Astrocyte of the cerebellum (primary cell): ENCODE results near the gene KRT27.

Experiments
- DNase-seq: peaks from one replicate; pipeline ENCODE4 v3.0.0-alpha.2; 2011; ENCODE audit warnings: low read depth
- H3K4me3 ChIP-seq: 2 replicates; pipeline ENCODE4 v1.5.1; 2011; ENCODE audit warnings: mild to moderate bottlenecking, low read depth, low read length, moderate library complexity
- in situ Hi-C: cut with HindIII; loops from 2 replicates; pipeline ENCODE4 v1.10.0; 2017; ENCODE audit warnings: low sequenced_read_pairs
- TF ChIP-seq, protein P1 (sequence below): IDR thresholded peaks from 2 replicates; pipeline ENCODE4 v1.5.1; 2012; ENCODE audit warnings: low read length, low read depth, moderate library complexity, mild to moderate bottlenecking; ENCODE audit errors: missing control alignments

Gene KRT27, protein sequence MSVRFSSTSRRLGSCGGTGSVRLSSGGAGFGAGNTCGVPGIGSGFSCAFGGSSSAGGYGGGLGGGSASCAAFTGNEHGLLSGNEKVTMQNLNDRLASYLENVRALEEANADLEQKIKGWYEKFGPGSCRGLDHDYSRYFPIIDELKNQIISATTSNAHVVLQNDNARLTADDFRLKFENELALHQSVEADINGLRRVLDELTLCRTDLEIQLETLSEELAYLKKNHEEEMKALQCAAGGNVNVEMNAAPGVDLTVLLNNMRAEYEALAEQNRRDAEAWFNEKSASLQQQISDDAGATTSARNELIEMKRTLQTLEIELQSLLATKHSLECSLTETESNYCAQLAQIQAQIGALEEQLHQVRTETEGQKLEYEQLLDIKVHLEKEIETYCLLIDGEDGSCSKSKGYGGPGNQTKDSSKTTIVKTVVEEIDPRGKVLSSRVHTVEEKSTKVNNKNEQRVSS

DNA sequence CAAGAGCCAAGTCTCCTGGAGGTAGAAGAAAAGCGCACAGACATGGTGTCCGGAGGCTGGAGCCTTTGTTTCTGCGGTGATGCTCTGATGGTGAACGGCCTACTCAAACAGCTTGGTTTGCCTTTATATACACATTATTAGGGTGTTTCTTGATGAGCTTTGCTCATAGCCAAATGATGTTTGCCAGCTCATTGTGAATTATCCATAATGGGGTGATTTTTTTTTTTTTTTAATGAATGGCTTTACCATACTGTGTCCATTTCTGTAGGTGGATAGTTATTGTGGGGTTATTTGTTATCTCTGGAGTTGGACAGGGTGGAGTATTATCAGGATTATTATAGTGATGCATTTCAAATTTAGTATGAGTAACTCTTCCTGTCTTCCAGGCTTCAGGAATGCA is at the start of gene KRT27:
Gene KRT27 (minus strand): TSS at position 101 of the 400 bp plus-strand sequence. CDS start 57 bp downstream, at position 44.
- H3K4me3 ChIP-seq, result no peak within 1 kb of the TSS
- in situ Hi-C loops, result no loop called here
- TF ChIP-seq, protein P1, sequence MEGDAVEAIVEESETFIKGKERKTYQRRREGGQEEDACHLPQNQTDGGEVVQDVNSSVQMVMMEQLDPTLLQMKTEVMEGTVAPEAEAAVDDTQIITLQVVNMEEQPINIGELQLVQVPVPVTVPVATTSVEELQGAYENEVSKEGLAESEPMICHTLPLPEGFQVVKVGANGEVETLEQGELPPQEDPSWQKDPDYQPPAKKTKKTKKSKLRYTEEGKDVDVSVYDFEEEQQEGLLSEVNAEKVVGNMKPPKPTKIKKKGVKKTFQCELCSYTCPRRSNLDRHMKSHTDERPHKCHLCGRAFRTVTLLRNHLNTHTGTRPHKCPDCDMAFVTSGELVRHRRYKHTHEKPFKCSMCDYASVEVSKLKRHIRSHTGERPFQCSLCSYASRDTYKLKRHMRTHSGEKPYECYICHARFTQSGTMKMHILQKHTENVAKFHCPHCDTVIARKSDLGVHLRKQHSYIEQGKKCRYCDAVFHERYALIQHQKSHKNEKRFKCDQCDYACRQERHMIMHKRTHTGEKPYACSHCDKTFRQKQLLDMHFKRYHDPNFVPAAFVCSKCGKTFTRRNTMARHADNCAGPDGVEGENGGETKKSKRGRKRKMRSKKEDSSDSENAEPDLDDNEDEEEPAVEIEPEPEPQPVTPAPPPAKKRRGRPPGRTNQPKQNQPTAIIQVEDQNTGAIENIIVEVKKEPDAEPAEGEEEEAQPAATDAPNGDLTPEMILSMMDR, result no peak
- no peak for DNase-seq

DNA sequence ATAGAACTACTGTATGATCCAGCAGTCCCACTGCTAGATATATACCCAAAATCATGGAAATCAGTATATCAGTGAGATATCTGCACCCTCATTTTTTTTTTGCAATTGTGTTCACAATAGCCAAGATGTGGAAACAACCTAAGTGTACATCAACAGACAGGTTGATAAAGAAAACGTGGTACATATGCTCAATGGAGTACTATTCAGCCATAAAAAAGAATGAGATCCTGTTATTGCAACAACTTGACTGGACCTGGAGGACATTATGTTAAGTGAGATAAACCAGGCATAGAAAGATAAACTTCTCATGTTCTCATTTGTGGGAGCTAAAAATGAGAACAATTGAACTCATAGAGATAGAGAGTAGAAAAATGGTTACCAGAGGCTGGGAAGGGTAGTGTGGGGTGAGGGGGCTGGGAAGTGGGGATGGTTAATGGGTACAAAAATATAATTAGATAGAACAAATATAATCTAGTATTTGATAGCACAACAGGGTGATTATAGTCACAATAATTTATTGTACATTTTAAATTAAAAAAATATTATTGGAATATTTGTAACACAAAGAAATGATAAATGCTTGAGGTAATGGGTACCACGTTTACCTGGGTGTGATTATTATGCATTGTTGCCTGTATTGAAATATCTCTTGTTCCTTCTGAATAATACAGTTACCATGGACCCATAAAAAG is 47.9 kb upstream of the KRT27 start:
- H3K4me3 ChIP-seq, result no peak overlapping the region
- no peak for DNase-seq
- TF ChIP-seq, protein P1, result no peak
- in situ Hi-C loops, result no loop called here

DNA sequence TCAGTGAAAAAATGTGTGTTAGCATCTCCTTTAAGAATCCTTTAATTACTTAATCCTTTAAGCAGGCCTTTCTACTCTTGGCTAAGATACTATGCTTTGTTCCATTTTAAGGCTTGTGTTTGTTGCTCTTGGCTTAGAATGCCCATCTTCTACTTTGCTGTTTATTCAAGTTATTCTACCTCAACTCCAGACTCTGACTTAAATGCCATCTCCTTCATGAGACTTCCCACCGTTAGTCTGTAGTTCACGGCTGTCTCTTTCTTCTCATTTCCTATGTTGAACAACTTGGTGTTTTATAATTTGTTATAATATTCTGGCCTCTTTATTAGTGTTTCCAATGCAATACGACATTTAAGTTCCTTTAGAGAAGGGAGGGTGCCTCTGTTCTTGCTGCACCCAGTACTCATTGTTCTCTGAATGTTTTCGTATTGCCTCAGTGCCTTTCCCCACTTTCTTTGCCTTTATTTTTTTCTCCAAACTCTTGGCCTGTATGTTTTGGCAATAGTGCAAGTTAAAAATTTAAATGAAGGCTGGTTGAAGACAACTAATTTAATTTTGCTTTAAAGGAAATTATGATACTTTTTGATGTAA is 46.2 kb upstream of the KRT27 start:
- no peak overlapping the region for H3K4me3 ChIP-seq
- in situ Hi-C loops, result no loop called here
- TF ChIP-seq, protein P1, result no peak
- DNase-seq, result peak; percentile 8

DNA sequence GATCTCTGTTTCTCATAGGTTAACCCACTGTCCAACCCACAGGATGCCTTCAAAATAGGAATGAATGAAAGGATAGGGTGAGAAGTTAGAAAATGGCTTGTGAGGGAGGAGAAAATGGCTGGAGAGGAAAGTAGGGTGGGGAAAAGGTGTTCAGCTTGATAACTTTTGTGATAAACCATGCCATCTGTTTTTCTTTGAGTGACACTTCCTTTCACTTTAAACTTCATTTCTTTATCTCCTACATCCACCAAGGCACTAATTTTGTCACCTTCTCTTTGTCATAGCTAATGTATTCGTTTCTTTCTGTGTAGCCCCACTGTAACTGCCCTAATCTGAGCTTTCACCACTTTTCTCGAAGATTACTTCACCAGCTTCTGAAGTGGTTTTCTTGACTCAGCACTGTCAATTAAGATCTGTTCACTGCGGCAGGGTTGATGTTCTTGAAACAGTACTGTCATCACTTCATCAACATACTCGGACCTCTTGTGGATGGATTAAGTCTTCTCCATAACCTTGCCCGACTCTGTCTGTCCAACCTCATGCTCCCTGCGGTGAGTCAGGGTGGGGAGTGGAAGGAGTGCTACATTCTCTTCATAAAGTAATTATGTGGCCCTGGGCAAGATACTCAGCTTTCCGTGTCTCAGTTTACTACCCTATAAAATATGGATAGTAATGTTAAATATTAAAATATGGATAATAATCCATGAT is 45.5 kb upstream of the KRT27 start:
- no peak overlapping the region for H3K4me3 ChIP-seq
- no peak for DNase-seq
- TF ChIP-seq, protein P1, result no peak
- in situ Hi-C loops, result no loop called here

DNA sequence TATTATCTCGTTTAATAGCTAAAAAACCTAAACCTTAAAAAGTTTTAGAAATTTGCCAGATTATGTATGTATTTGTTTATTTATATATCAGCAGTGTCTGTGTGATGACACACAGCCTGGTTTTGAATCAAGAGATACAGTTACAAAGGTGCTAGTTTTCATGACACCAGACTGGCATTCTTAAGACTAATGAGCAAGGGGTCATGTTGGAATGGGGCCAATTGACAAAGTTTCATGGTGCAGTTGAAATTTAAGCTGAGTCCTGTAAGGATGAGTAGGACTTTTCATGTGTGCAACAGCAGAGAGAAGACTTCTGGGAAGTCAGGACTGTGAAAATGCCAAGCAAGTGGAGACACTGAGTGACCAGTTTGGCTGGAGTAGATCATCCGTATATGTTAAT is 43.2 kb upstream of the KRT27 start:
- no peak for DNase-seq
- no peak overlapping the region for H3K4me3 ChIP-seq
- in situ Hi-C loops, result no loop called here
- TF ChIP-seq, protein P1, result no peak
